Testis (tissue), 2 donors: Measurements from ENCODE around the gene LIM2.

ENCODE experiments used
- CTCF ChIP-seq, 3 experiments: fragments of 450-650 bp in 2 of 3; fragments of 200-600 bp in 1 of 3; sonication (generic) in 1 of 3; IDR thresholded peaks; one replicate each; pipeline ENCODE4 v1.5.1; 2016 to 2019; ENCODE audit warnings: antibody characterized with exemption in 3 of 3, mild to moderate bottlenecking in 2 of 3, moderate library complexity in 1 of 3
- POLR2A ChIP-seq: fragments of 450-650 bp; IDR thresholded peaks from one replicate; pipeline ENCODE4 v1.6.1; 2017; ENCODE audit warnings: antibody characterized with exemption, mild to moderate bottlenecking, moderate library complexity

- TF ChIP-seq CTCF (IDR thresholded peaks at IDR 0.05) (no peak), POLR2A (no peak)
These were observed 4.9 kb upstream of the LIM2 start for GRCh38 chr19:51392701-51393100.
